ENCODE results near the gene SPON1. TPM values are rescaled to one million over a fixed set of nuclear protein-coding genes. Genes with fewer than 3 reads are reported as not detected.
A peak's percentile ranks its signal among the peaks of the same experiment; 100 is the strongest.

Gene SPON1
- total RNA-seq, 2 experiments from 2014 or later, result 0.96 to 1.4 TPM

GRCh38 chr11:14117632-14118031 is 155.1 kb downstream of the SPON1 start:
- ChIA-PET POLR2A (no interaction called here), CTCF (interaction anchor here (0.6 to 1.0 kb wide), 3 partner anchors 23 to 131 kb away, joined by 3 to 5 read pairs (median 3); no protein-coding TSS in a partner anchor)
- Mint-ChIP-seq H3K27ac (no peak overlapping the region), H3K36me3 (ENCODE audit: low read depth) (no peaks in the 10 kb centered on the region), H3K9me3 (peaks cover 2% of the 10 kb centered on the region), H3K4me3 (no peak overlapping the region), H3K27me3 (no peaks in the 10 kb centered on the region), H3K4me1 (ENCODE audit: low read depth) (peaks cover 13% of the 10 kb centered on the region)
- TF ChIP-seq CTCF (IDR thresholded peaks at IDR 0.05), result no peak
- intact Hi-C loops (cut with micrococcal nuclease), result no loop called here
- DNase-seq (no peak), ATAC-seq (no peak)

GRCh38 chr11:14118072-14118471 is 155.5 kb downstream of the SPON1 start:
- Mint-ChIP-seq H3K4me3 (no peak overlapping the region), H3K27ac (no peak overlapping the region), H3K9me3 (peaks cover 2% of the 10 kb centered on the region), H3K4me1 (ENCODE audit: low read depth) (peaks cover 13% of the 10 kb centered on the region), H3K27me3 (no peaks in the 10 kb centered on the region), H3K36me3 (ENCODE audit: low read depth) (no peaks in the 10 kb centered on the region)
- DNase-seq, result no peak
- ChIA-PET POLR2A (interaction anchor here (1.0 kb wide), 1 partner anchor 23 kb away, joined by 3 read pairs; no protein-coding TSS in a partner anchor), CTCF (interaction anchor here (0.6 to 1.0 kb wide), 3 partner anchors 42 to 130 kb away, joined by 3 to 5 read pairs (median 4); no protein-coding TSS in a partner anchor)
- ATAC-seq, result no peak
- intact Hi-C loops (cut with micrococcal nuclease), result no loop called here
- TF ChIP-seq CTCF (IDR thresholded peaks at IDR 0.05), result no peak

GRCh38 chr11:14119357-14119756 is 156.8 kb downstream of the SPON1 start:
- ChIA-PET POLR2A (interaction anchor here (1.0 kb wide), 1 partner anchor 25 kb away, joined by 3 read pairs; no protein-coding TSS in a partner anchor), CTCF (interaction anchor here (1.0 to 1.9 kb wide), 2 partner anchors 29 to 43 kb away, joined by 4 to 11 read pairs; no protein-coding TSS in a partner anchor)
- H3K27me3 Mint-ChIP-seq, result no peaks in the 10 kb centered on the region
- peak; percentile 59 for DNase-seq
- no peak overlapping the region for H3K4me3 Mint-ChIP-seq
- no peak overlapping the region for H3K27ac Mint-ChIP-seq
- peaks cover 13% of the 10 kb centered on the region for H3K4me1 Mint-ChIP-seq (ENCODE audit: low read depth)
- peaks cover 1% of the 10 kb centered on the region for H3K36me3 Mint-ChIP-seq (ENCODE audit: low read depth)
- no peak for TF ChIP-seq CTCF (IDR thresholded peaks at IDR 0.05)
- peak; percentile 97 for ATAC-seq
- intact Hi-C loops (cut with micrococcal nuclease), result no loop called here
- H3K9me3 Mint-ChIP-seq, result peaks cover 4% of the 10 kb centered on the region

GRCh38 chr11:14124350-14124749 is 161.8 kb downstream of the SPON1 start:
- peaks cover 1% of the 10 kb centered on the region for H3K36me3 Mint-ChIP-seq (ENCODE audit: low read depth)
- H3K9me3 Mint-ChIP-seq, result peaks cover 3% of the 10 kb centered on the region
- no peak overlapping the region for H3K27ac Mint-ChIP-seq
- no peak for DNase-seq
- ATAC-seq, result no peak
- H3K4me1 Mint-ChIP-seq (ENCODE audit: low read depth), result peaks cover 5% of the 10 kb centered on the region
- no peak for TF ChIP-seq CTCF (IDR thresholded peaks at IDR 0.05)
- H3K27me3 Mint-ChIP-seq, result no peaks in the 10 kb centered on the region
- ChIA-PET POLR2A (no interaction called here), CTCF (interaction anchor here (3.7 kb wide), 1 partner anchor 25 kb away, joined by 18 read pairs; no protein-coding TSS in a partner anchor)
- intact Hi-C loops (cut with micrococcal nuclease), result no loop called here
- H3K4me3 Mint-ChIP-seq, result no peak overlapping the region

DNA sequence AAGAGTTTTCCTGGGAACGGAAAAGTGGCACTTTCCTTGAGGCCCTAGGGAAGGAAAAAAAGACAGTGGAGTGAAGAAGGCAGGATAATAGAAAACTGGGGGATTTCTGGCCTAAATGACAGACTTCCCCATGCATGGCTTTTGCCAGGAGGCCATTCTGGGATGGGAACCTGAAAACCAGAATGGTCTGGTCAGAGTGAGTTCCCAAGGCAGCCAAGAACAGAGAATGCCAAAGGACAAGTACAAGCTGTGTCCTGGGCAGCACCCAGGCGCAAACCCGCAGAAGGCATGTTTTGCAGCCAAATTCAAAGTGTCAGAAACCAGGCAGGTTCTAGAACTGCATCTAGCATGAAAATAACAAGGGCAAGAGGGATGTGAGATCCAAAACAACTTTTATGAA is 162.4 kb downstream of the SPON1 start:
- ChIA-PET CTCF (no interaction called here), POLR2A (no interaction called here)
- H3K36me3 Mint-ChIP-seq (ENCODE audit: low read depth), result peaks cover 1% of the 10 kb centered on the region
- H3K27me3 Mint-ChIP-seq, result no peaks in the 10 kb centered on the region
- peaks cover 3% of the 10 kb centered on the region for H3K9me3 Mint-ChIP-seq
- no peak for DNase-seq
- peaks cover under 1% of the 10 kb centered on the region for H3K4me1 Mint-ChIP-seq (ENCODE audit: low read depth)
- intact Hi-C loops (cut with micrococcal nuclease), result no loop called here
- H3K4me3 Mint-ChIP-seq, result no peak overlapping the region
- TF ChIP-seq CTCF (IDR thresholded peaks at IDR 0.05), result no peak
- H3K27ac Mint-ChIP-seq, result no peak overlapping the region
- ATAC-seq, result no peak

Data from activated CD8-positive, alpha-beta T cell treated with anti-CD3 and anti-CD28 coated beads for 36 hours (primary cell).